C4-2B (cell line): ENCODE measurements around the gene KRTAP20-4.

Experiments used
- ZFX ChIP-seq: fragments of 450-650 bp; IDR thresholded peaks from 2 replicates; pipeline ENCODE4 v1.6.1; 2017
- TF ChIP-seq, protein P1 (sequence below): fragments of 450-650 bp; conservative IDR thresholded peaks from 2 replicates; pipeline ENCODE4 v1.5.1; 2017; ENCODE audit warnings: mild to moderate bottlenecking

DNA sequence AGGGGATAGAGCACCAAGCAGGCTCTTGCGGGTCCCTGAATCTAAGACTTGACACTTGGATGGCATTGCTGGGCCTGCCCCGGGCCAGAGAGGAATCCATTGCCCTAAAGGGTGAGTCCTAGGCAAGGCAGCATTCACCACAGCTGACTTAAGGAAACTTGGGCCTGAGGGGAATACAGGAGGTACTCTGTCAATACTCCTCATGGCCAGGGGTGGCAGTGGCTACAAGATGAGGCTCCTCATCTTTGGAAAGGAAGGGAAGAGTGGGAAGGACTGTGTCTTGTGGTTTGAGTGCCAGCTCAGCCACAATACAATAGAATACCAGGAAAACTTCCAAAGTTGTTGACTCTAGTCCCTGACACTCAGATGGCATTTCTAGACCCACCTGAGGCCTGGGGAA is 14.5 kb upstream of the KRTAP20-4 start:
- TF ChIP-seq, protein P1, sequence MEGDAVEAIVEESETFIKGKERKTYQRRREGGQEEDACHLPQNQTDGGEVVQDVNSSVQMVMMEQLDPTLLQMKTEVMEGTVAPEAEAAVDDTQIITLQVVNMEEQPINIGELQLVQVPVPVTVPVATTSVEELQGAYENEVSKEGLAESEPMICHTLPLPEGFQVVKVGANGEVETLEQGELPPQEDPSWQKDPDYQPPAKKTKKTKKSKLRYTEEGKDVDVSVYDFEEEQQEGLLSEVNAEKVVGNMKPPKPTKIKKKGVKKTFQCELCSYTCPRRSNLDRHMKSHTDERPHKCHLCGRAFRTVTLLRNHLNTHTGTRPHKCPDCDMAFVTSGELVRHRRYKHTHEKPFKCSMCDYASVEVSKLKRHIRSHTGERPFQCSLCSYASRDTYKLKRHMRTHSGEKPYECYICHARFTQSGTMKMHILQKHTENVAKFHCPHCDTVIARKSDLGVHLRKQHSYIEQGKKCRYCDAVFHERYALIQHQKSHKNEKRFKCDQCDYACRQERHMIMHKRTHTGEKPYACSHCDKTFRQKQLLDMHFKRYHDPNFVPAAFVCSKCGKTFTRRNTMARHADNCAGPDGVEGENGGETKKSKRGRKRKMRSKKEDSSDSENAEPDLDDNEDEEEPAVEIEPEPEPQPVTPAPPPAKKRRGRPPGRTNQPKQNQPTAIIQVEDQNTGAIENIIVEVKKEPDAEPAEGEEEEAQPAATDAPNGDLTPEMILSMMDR, result peak; percentile 20; the same call in 1 of the 2 replicates
- no peak for TF ChIP-seq ZFX
